ENCODE data around the gene CLCNKB. TPM values are rescaled to one million over a fixed set of nuclear protein-coding genes. Genes with fewer than 3 reads are reported as not detected.
"Not testable (repeated sequence)": the region's sequence is repeated elsewhere in the genome, so short reads cannot be mapped to it uniquely, and the experiment has no call there.

CLCNKB gene
- total and polyA plus RNA-seq, 4 donors: 0.06 to 1.9 (median 0.29) TPM

DNA sequence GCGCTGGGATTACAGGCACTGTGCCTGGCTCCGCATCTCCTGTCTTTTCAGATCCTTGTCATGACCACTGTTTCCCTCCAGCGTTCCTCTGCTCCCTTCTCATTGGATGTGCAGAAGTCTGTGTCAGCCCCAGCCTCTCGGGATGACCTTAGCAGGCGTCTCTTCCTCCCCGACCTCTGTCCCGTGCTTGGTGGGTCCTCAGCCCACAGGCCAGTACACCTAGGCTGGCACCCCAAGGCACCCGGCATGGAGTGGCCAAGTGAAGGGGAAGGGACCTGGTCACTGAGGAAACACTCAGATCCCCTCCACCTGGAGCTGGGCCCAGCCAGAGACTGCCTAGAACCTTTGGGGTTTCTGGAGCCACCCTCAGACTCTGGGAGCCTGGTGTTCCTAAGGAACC, 2.4 kb upstream of the CLCNKB start:
- TF ChIP-seq, protein P1, sequence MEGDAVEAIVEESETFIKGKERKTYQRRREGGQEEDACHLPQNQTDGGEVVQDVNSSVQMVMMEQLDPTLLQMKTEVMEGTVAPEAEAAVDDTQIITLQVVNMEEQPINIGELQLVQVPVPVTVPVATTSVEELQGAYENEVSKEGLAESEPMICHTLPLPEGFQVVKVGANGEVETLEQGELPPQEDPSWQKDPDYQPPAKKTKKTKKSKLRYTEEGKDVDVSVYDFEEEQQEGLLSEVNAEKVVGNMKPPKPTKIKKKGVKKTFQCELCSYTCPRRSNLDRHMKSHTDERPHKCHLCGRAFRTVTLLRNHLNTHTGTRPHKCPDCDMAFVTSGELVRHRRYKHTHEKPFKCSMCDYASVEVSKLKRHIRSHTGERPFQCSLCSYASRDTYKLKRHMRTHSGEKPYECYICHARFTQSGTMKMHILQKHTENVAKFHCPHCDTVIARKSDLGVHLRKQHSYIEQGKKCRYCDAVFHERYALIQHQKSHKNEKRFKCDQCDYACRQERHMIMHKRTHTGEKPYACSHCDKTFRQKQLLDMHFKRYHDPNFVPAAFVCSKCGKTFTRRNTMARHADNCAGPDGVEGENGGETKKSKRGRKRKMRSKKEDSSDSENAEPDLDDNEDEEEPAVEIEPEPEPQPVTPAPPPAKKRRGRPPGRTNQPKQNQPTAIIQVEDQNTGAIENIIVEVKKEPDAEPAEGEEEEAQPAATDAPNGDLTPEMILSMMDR (IDR thresholded peaks at IDR 0.05; ENCODE audit: control extremely low read depth, extremely low read depth): no peak
- WGBS, 2 donors: 88% methylated on average over 8 of the region's 8 CpGs
- H3K27me3 ChIP-seq (ENCODE audit: control insufficient read depth in 3 of 3, insufficient read depth in 3 of 3, low read length in 2 of 3): no peaks in the 10 kb centered on the region
- DNase-seq (no peak), ATAC-seq (ENCODE audit: insufficient read depth, low FRiP score) (no peak)
- H3K36me3 ChIP-seq (ENCODE audit: control insufficient read depth in 4 of 4, insufficient read depth in 4 of 4, low read length in 4 of 4): no peaks in the 10 kb centered on the region
- no peak overlapping the region for H3K27ac ChIP-seq (ENCODE audit: low read depth in 1 of 2, low read length in 1 of 2)
- H3K4me1 ChIP-seq (ENCODE audit: control insufficient read depth in 5 of 5, insufficient read depth in 5 of 5, low read length in 5 of 5): peaks cover 0 to 3% (median 0%) of the 10 kb centered on the region in 5 donors
- no peaks in the 10 kb centered on the region for H3K9me3 ChIP-seq (ENCODE audit: control insufficient read depth in 4 of 4, insufficient read depth in 3 of 4, low read length in 3 of 4)
- no peak overlapping the region for H3K9ac ChIP-seq (ENCODE audit: insufficient read depth in 1 of 2, low read length in 2 of 2)
- no peak overlapping the region for H3K4me3 ChIP-seq

DNA sequence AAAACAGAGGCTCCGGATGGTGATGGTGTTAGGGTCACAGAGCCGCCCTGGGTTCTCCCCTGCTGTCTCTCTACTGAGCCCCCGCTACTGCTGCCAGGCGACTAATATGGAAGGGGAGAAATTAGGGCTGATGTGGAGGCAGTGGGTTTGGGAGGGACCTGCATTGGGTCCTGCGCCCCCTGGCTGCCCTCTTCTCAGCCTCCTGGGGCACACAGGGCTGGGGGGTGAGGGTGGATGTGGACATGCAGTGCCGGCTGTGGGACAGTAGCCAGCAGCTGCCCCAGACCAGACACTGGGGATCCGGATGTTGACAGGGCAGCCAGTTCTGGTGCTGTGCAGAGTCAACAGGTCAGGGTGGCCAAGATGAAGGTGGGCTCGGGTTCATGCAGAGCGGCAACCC, 1.5 kb upstream of the CLCNKB start:
- ATAC-seq (ENCODE audit: insufficient read depth, low FRiP score) (no peak), DNase-seq (no peak)
- Histone ChIP-seq H3K36me3 (ENCODE audit: control insufficient read depth in 4 of 4, insufficient read depth in 4 of 4, low read length in 4 of 4) (no peaks in the 10 kb centered on the region), H3K4me1 (ENCODE audit: control insufficient read depth in 5 of 5, insufficient read depth in 5 of 5, low read length in 5 of 5) (peaks cover 0 to 3% (median 0%) of the 10 kb centered on the region in 5 donors), H3K9ac (ENCODE audit: insufficient read depth in 1 of 2, low read length in 2 of 2) (no peak overlapping the region), H3K27ac (ENCODE audit: low read depth in 1 of 2, low read length in 1 of 2) (no peak overlapping the region), H3K9me3 (ENCODE audit: control insufficient read depth in 4 of 4, insufficient read depth in 3 of 4, low read length in 3 of 4) (no peaks in the 10 kb centered on the region), H3K27me3 (ENCODE audit: control insufficient read depth in 3 of 3, insufficient read depth in 3 of 3, low read length in 2 of 3) (no peaks in the 10 kb centered on the region), H3K4me3 (no peak overlapping the region)
- TF ChIP-seq, protein P1 (IDR thresholded peaks at IDR 0.05; ENCODE audit: control extremely low read depth, extremely low read depth): no peak
- WGBS, 2 donors: 82 to 84% methylated on average over 9 of the region's 9 CpGs

DNA sequence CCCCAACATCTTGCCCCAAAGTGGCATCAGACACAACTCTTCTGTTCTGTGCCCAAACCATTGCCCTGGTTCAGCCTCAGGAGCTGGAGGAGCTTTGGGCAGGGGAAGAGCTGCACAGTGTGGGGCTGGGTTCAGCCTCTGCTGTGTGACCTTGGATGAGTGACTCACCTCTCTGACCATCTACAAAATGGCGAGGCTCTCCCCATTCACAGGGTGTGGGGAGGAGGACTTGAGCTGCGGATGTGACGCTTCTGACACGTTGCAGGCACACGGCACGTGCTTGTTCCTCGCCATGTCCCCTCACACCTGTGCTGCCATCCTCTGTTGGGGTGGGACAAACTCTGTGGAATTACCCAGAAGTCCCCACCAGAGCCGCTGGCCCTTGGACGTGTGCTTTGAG, 928 bp upstream of the CLCNKB start:
- not testable (repeated sequence) for H3K36me3 ChIP-seq (ENCODE audit: control insufficient read depth in 4 of 4, insufficient read depth in 4 of 4, low read length in 4 of 4); H3K27me3 ChIP-seq (ENCODE audit: control insufficient read depth in 3 of 3, insufficient read depth in 3 of 3, low read length in 2 of 3); H3K4me1 ChIP-seq (ENCODE audit: control insufficient read depth in 5 of 5, insufficient read depth in 5 of 5, low read length in 5 of 5); H3K9me3 ChIP-seq (ENCODE audit: control insufficient read depth in 4 of 4, insufficient read depth in 3 of 4, low read length in 3 of 4); ATAC-seq (ENCODE audit: insufficient read depth, low FRiP score); H3K27ac ChIP-seq (ENCODE audit: low read depth in 1 of 2, low read length in 1 of 2); H3K9ac ChIP-seq (ENCODE audit: insufficient read depth in 1 of 2, low read length in 2 of 2); DNase-seq; H3K4me3 ChIP-seq
- WGBS, 2 donors: 84 to 85% methylated on average over 9 of the region's 9 CpGs

DNA sequence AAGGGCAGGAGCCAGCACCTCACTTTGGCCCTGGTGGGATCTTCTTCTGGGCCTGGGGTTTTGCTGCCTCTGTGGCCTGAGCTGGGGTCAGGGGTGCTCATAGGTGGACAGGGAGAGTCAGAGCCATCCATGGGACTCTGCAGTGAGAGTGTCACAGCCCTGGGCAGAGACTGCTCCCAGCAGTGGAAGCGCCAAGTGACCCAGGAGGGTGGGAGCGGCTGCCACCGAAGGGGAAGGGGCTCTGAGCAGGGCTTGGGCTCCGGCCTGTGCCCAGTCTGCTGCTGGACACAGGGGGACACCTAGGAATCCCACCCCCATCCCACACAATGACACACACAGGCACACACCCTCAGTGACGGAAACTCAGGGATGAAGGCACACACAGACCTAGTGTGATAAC, 368 bp downstream of the CLCNKB start:
- TF ChIP-seq, protein P1 (IDR thresholded peaks at IDR 0.05; ENCODE audit: control extremely low read depth, extremely low read depth): no peak
- Histone ChIP-seq H3K4me1 (ENCODE audit: control insufficient read depth in 5 of 5, insufficient read depth in 5 of 5, low read length in 5 of 5) (peaks cover 0 to 9% (median 2%) of the 10 kb centered on the region in 5 donors), H3K4me3 (no peak overlapping the region), H3K9me3 (ENCODE audit: control insufficient read depth in 4 of 4, insufficient read depth in 3 of 4, low read length in 3 of 4) (no peaks in the 10 kb centered on the region), H3K27ac (ENCODE audit: low read depth in 1 of 2, low read length in 1 of 2) (no peak overlapping the region), H3K36me3 (ENCODE audit: control insufficient read depth in 4 of 4, insufficient read depth in 4 of 4, low read length in 4 of 4) (no peaks in the 10 kb centered on the region), H3K9ac (ENCODE audit: insufficient read depth in 1 of 2, low read length in 2 of 2) (no peak overlapping the region), H3K27me3 (ENCODE audit: control insufficient read depth in 3 of 3, insufficient read depth in 3 of 3, low read length in 2 of 3) (no peaks in the 10 kb centered on the region)
- ATAC-seq (ENCODE audit: insufficient read depth, low FRiP score) (no peak), DNase-seq (no peak)
- 93 to 97% methylated on average over 5 of the region's 5 CpGs for WGBS, 2 donors

Measured in lung (tissue), 12 donors.